GM10266 (cell line): ENCODE results near the gene RIMBP2.

Experiments used
- DNase-seq: peaks from one replicate; pipeline ENCODE4 v3.0.0; 2012; ENCODE audit errors: extremely low spot score
- CTCF ChIP-seq: IDR thresholded peaks from 2 replicates; pipeline ENCODE4 v1.5.1; 2012; ENCODE audit warnings: mild to moderate bottlenecking, low read depth; ENCODE audit not compliant: control insufficient read depth, insufficient read depth; ENCODE audit errors: missing control alignments

The RIMBP2 gene

GRCh38 chr12:130457215-130457614, 258.9 kb downstream of the RIMBP2 start:
- DNase-seq: no peak
- TF ChIP-seq CTCF: no peak

GRCh38 chr12:130456375-130457199, 259.5 kb downstream of the RIMBP2 start:
- TF ChIP-seq CTCF: no peak
- DNase-seq: no peak

GRCh38 chr12:130455161-130455560, 260.9 kb downstream of the RIMBP2 start:
- no peak for TF ChIP-seq CTCF

GRCh38 chr12:130454296-130454695, 261.8 kb downstream of the RIMBP2 start:
- no peak for DNase-seq
- TF ChIP-seq CTCF: no peak

More at GRCh38 chr12:130455161-130455560, 260.9 kb downstream of the RIMBP2 start:
- no peak for DNase-seq

- no peak for DNase-seq
- no peak for TF ChIP-seq CTCF
Measured at GRCh38 chr12:130452546-130452945, 263.6 kb downstream of the RIMBP2 start.

- no peak for DNase-seq
- no peak for TF ChIP-seq CTCF
Measured at GRCh38 chr12:130451001-130451930, 264.8 kb downstream of the RIMBP2 start.
